Transverse colon (tissue), 3 donors: ENCODE results near the gene APOL5.

Experiments used
- POLR2A ChIP-seq: fragments of 450-650 bp; IDR thresholded peaks from one replicate; pipeline ENCODE4 v1.6.1; 2016; ENCODE audit warnings: antibody characterized with exemption, mild to moderate bottlenecking, moderate library complexity
- TF ChIP-seq, protein P1 (sequence below), 5 experiments: fragments of 200-600 bp in 3 of 5; fragments of 450-650 bp in 2 of 5; sonication (generic) in 3 of 5; IDR thresholded peaks; 1 replicate in 2 of 5; 2 replicates in 3 of 5; pipeline ENCODE4 v1.5.1; 2016 to 2017; ENCODE audit warnings: antibody characterized with exemption in 5 of 5, inconsistent platforms in 3 of 5, mild to moderate bottlenecking in 2 of 5, moderate library complexity in 1 of 5

DNA sequence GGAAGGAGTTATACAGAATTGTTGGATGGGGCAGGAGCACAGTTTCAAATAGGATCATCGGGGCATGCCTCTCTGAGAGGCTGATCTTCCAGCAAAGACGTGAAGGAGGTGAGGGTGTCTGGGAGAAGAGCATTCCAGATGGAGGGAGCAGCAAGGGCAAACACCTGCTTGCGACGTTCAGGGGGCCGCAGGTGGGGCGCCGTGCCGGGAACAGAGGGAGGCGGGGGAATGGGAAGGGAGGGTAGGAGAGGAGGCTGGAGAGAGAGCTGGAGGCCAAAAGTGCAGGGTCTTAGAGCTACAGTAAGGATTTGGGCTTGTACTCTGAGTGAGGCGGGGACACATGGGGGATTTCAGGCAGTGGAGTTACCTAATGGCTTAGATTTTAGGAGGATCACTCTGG lies 13.6 kb downstream of the APOL5 start:
- TF ChIP-seq, protein P1, sequence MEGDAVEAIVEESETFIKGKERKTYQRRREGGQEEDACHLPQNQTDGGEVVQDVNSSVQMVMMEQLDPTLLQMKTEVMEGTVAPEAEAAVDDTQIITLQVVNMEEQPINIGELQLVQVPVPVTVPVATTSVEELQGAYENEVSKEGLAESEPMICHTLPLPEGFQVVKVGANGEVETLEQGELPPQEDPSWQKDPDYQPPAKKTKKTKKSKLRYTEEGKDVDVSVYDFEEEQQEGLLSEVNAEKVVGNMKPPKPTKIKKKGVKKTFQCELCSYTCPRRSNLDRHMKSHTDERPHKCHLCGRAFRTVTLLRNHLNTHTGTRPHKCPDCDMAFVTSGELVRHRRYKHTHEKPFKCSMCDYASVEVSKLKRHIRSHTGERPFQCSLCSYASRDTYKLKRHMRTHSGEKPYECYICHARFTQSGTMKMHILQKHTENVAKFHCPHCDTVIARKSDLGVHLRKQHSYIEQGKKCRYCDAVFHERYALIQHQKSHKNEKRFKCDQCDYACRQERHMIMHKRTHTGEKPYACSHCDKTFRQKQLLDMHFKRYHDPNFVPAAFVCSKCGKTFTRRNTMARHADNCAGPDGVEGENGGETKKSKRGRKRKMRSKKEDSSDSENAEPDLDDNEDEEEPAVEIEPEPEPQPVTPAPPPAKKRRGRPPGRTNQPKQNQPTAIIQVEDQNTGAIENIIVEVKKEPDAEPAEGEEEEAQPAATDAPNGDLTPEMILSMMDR (IDR thresholded peaks at IDR 0.05), result no peak
- no peak for TF ChIP-seq POLR2A
